Measurements from ENCODE around the gene MYO18B. TPM values are rescaled to one million over a fixed set of nuclear protein-coding genes. Genes with fewer than 3 reads are reported as not detected.

The MYO18B gene
- total RNA-seq, 1 experiment from 2014 or later, result 0.07 TPM

DNA sequence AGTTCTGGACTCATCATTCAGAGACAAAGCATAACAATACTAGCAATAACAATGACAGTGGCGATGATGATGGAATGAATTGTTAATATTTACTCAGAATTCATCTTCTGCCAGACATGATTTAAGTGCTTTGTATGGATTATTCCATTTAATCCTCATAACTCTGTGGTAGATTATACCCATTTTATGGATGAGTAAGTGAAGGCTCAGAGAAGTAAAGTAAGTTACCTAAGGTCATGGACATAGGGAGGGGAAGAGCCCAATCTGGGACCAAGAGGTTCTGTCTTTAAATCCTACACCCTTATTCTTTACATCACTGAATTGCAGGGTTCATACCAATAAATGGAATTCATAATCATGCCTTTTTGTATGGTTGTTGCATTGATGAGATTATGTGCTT, 72.7 kb downstream of the MYO18B start:
- POLR2A ChIA-PET, result no interaction called here
- intact Hi-C loops (cut with micrococcal nuclease; ENCODE audit: unreplicated experiment), result no loop called here

DNA sequence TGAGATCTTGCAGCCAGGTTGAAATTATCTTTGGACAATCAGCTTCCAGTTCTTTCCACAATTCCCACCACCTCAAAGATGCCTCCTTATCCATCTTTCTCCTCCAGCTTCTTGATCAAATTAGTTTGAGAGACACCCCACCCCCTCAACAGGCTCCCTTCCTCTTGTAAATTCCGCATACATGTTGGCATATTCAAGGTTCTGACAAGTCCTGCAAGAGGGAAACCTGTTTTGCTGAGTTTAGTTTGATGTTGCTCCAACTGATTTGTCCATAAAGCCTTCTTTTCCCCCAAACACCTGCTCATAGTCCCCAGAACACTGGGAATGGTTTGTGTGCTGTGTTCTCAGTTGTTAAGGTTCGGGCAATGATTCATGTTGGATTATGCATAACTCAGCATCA, 73.6 kb downstream of the MYO18B start:
- Mint-ChIP-seq H3K4me1 (ENCODE audit: low read depth, unreplicated experiment) (no peaks in the 10 kb centered on the region), H3K9me3 (ENCODE audit: unreplicated experiment) (peaks cover 9% of the 10 kb centered on the region), H3K27me3 (ENCODE audit: insufficient read depth, unreplicated experiment) (peaks cover 12% of the 10 kb centered on the region), H3K27ac (ENCODE audit: unreplicated experiment) (no peak overlapping the region), H3K36me3 (ENCODE audit: insufficient read depth, unreplicated experiment) (no peaks in the 10 kb centered on the region), H3K4me3 (ENCODE audit: unreplicated experiment) (no peak overlapping the region)
- no peaks in the 10 kb centered on the region for H3K27me3 ChIP-seq (replicated peaks; ENCODE audit: control insufficient read depth, insufficient read depth, low read length)
- intact Hi-C loops (cut with micrococcal nuclease; ENCODE audit: unreplicated experiment), result no loop called here
- H3K4me3 ChIP-seq (ENCODE audit: low read depth, low read length), result no peak overlapping the region
- H3K4me1 ChIP-seq, result no peaks in the 10 kb centered on the region
- POLR2A ChIA-PET, result no interaction called here
- no TSS peak for BruUV-seq (replicated peaks)
- H3K36me3 ChIP-seq (ENCODE audit: control insufficient read depth, insufficient read depth, low read length), result no peaks in the 10 kb centered on the region
- no peaks in the 10 kb centered on the region for H3K9me3 ChIP-seq
- TF ChIP-seq, protein P1, sequence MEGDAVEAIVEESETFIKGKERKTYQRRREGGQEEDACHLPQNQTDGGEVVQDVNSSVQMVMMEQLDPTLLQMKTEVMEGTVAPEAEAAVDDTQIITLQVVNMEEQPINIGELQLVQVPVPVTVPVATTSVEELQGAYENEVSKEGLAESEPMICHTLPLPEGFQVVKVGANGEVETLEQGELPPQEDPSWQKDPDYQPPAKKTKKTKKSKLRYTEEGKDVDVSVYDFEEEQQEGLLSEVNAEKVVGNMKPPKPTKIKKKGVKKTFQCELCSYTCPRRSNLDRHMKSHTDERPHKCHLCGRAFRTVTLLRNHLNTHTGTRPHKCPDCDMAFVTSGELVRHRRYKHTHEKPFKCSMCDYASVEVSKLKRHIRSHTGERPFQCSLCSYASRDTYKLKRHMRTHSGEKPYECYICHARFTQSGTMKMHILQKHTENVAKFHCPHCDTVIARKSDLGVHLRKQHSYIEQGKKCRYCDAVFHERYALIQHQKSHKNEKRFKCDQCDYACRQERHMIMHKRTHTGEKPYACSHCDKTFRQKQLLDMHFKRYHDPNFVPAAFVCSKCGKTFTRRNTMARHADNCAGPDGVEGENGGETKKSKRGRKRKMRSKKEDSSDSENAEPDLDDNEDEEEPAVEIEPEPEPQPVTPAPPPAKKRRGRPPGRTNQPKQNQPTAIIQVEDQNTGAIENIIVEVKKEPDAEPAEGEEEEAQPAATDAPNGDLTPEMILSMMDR (IDR thresholded peaks at IDR 0.05; ENCODE audit: insufficient read depth in 1 of 2, low read depth in 1 of 2, low read length in 1 of 2, severe bottlenecking in 1 of 2, unreplicated experiment in 1 of 2), result no peak
- no peak for DNase-seq
- CTCF ChIA-PET, result no interaction called here

More for the DNA sequence above, 72.7 kb downstream of the MYO18B start:
- Histone ChIP-seq H3K9me3 (no peaks in the 10 kb centered on the region), H3K4me3 (ENCODE audit: low read depth, low read length) (no peak overlapping the region), H3K27me3 (replicated peaks; ENCODE audit: control insufficient read depth, insufficient read depth, low read length) (no peaks in the 10 kb centered on the region), H3K36me3 (ENCODE audit: control insufficient read depth, insufficient read depth, low read length) (no peaks in the 10 kb centered on the region), H3K4me1 (no peaks in the 10 kb centered on the region)
- no peaks in the 10 kb centered on the region for H3K4me1 Mint-ChIP-seq (ENCODE audit: low read depth, unreplicated experiment)
- peaks cover 2% of the 10 kb centered on the region for H3K9me3 Mint-ChIP-seq (ENCODE audit: unreplicated experiment)
- no peak overlapping the region for H3K27ac Mint-ChIP-seq (ENCODE audit: unreplicated experiment)
- no TSS peak for BruUV-seq (replicated peaks)
- H3K4me3 Mint-ChIP-seq (ENCODE audit: unreplicated experiment), result no peak overlapping the region
- H3K36me3 Mint-ChIP-seq (ENCODE audit: insufficient read depth, unreplicated experiment), result no peaks in the 10 kb centered on the region
- TF ChIP-seq, protein P1 (IDR thresholded peaks at IDR 0.05; ENCODE audit: insufficient read depth in 1 of 2, low read depth in 1 of 2, low read length in 1 of 2, severe bottlenecking in 1 of 2, unreplicated experiment in 1 of 2), result no peak
- CTCF ChIA-PET, result no interaction called here
- no peak for DNase-seq
- peaks cover 13% of the 10 kb centered on the region for H3K27me3 Mint-ChIP-seq (ENCODE audit: insufficient read depth, unreplicated experiment)

DNA sequence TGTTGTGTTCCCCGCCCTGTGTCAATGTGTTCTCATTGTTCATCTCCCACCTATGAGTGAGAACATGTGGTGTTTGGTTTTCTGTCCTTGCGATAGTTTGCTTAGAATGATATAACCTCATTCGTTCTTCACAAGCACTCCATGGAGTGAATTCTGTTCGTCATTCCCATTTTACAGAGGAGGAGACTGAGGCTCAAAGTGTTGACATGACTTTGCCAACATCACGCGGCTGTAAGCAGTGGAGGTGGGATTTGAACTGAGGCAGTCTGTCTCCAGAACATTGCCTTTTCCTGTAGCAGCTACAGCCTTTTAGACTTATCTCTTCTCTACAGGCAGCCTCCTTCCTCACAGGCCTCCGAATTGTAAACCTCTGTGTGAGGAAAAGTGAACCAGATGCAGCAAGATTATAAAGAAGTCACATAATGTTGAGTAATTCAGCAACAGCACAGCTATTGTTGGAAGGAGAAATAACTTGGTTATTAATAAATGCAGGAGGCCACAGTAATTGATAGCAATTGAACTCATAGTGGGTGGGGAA, 74.6 kb downstream of the MYO18B start:
- BruUV-seq (replicated peaks), result no TSS peak
- TF ChIP-seq, protein P1 (IDR thresholded peaks at IDR 0.05; ENCODE audit: insufficient read depth in 1 of 2, low read depth in 1 of 2, low read length in 1 of 2, severe bottlenecking in 1 of 2, unreplicated experiment in 1 of 2), result no peak
- no peak overlapping the region for H3K4me3 Mint-ChIP-seq (ENCODE audit: unreplicated experiment)
- no peaks in the 10 kb centered on the region for H3K4me1 Mint-ChIP-seq (ENCODE audit: low read depth, unreplicated experiment)
- peaks cover 14% of the 10 kb centered on the region for H3K27me3 Mint-ChIP-seq (ENCODE audit: insufficient read depth, unreplicated experiment)
- intact Hi-C loops (cut with micrococcal nuclease; ENCODE audit: unreplicated experiment), result no loop called here
- Histone ChIP-seq H3K9me3 (no peaks in the 10 kb centered on the region), H3K27me3 (replicated peaks; ENCODE audit: control insufficient read depth, insufficient read depth, low read length) (no peaks in the 10 kb centered on the region), H3K4me3 (ENCODE audit: low read depth, low read length) (no peak overlapping the region), H3K4me1 (no peaks in the 10 kb centered on the region), H3K36me3 (ENCODE audit: control insufficient read depth, insufficient read depth, low read length) (no peaks in the 10 kb centered on the region)
- no peak overlapping the region for H3K27ac Mint-ChIP-seq (ENCODE audit: unreplicated experiment)
- no peaks in the 10 kb centered on the region for H3K36me3 Mint-ChIP-seq (ENCODE audit: insufficient read depth, unreplicated experiment)
- H3K9me3 Mint-ChIP-seq (ENCODE audit: unreplicated experiment), result peaks cover 9% of the 10 kb centered on the region
- DNase-seq, result no peak
- POLR2A ChIA-PET, result no interaction called here
- CTCF ChIA-PET, result no interaction called here
